OCI-LY3 (cell line): Measurements from ENCODE around the gene IGF2.

Source experiments
- CTCF ChIP-seq: fragments of 200-600, 300-600 bp; sonication (generic); IDR thresholded peaks from 2 replicates; pipeline ENCODE4 v1.5.1; 2014; ENCODE audit warnings: antibody characterized with exemption, low read length, low read depth
- EZH2phosphoT487 ChIP-seq: fragments of 200-600 bp; shearing (Covaris generic); IDR thresholded peaks from 2 replicates; pipeline ENCODE4 v1.6.1; 2018; ENCODE audit warnings: antibody characterized with exemption, mixed run types, low read depth

GRCh38 chr11:2104524-2105440 is 34.4 kb downstream of the IGF2 start:
- TF ChIP-seq CTCF, result no peak
- no peak for TF ChIP-seq EZH2phosphoT487
